ENCODE data around the gene OPA1. TPM values are rescaled to one million over a fixed set of nuclear protein-coding genes. Genes with fewer than 3 reads are reported as not detected.

Gene OPA1
- total RNA-seq, 1 experiment from 2014 or later = 72.0 TPM

- CTCF ChIA-PET = interaction anchor here (1.9 kb wide), 1 partner anchor 756 kb away, joined by 6 read pairs; no protein-coding TSS in a partner anchor
- H3K9ac ChIP-seq (ENCODE audit: low read length) = no peak overlapping the region
- no peaks in the 10 kb centered on the region for H3K36me3 ChIP-seq (ENCODE audit: control insufficient read depth in 1 of 2, insufficient read depth in 2 of 2, low read length in 2 of 2)
- no peak overlapping the region for H3K4me3 ChIP-seq (replicated peaks in 1 of 2; ENCODE audit: low read depth in 1 of 2, low read length in 2 of 2)
- TF ChIP-seq EGR1 (IDR thresholded peaks at IDR 0.05; ENCODE audit: low read depth) = no peak
- no peak for TF ChIP-seq CEBPB (IDR thresholded peaks at IDR 0.05; ENCODE audit: low read depth)
- no peak for TF ChIP-seq YY1 (IDR thresholded peaks at IDR 0.05; ENCODE audit: extremely low read depth, insufficient replicate concordance, low read depth, low read length)
- TF ChIP-seq POLR2AphosphoS5 (IDR thresholded peaks at IDR 0.05; ENCODE audit: low read depth, low read length) = no peak
- no peak for TF ChIP-seq ELF1 (IDR thresholded peaks at IDR 0.05; ENCODE audit: borderline replicate concordance, low read depth)
- no peak for TF ChIP-seq SRF (IDR thresholded peaks at IDR 0.05; ENCODE audit: low read depth)
- no peak for TF ChIP-seq RAD21 (IDR thresholded peaks at IDR 0.05; ENCODE audit: low read depth)
- no peak for TF ChIP-seq EZH2phosphoT487 (IDR thresholded peaks at IDR 0.05; ENCODE audit: borderline replicate concordance)
- TF ChIP-seq POLR2A (IDR thresholded peaks at IDR 0.05; ENCODE audit: borderline replicate concordance, extremely low read depth, insufficient read depth, insufficient read length) = no peak
- TF ChIP-seq JUND (IDR thresholded peaks at IDR 0.05) = no peak
- no peak for TF ChIP-seq CBX3 (IDR thresholded peaks at IDR 0.05; ENCODE audit: low read depth)
- TF ChIP-seq EZH2 (IDR thresholded peaks at IDR 0.05) = no peak
- no peak for TF ChIP-seq SP1 (IDR thresholded peaks at IDR 0.05; ENCODE audit: low read depth)
- TF ChIP-seq ATF3 (IDR thresholded peaks at IDR 0.05) = no peak
- TF ChIP-seq REST (IDR thresholded peaks at IDR 0.05; ENCODE audit: low read depth) = no peak
- no peak for TF ChIP-seq MAX (IDR thresholded peaks at IDR 0.05)
- TF ChIP-seq ZNF274 (IDR thresholded peaks at IDR 0.05; ENCODE audit: low read depth, low read length) = no peak
- no peak for TF ChIP-seq ZFX (IDR thresholded peaks at IDR 0.05)
- TF ChIP-seq CTCF (IDR thresholded peaks at IDR 0.05 in 2 of 3, conservative IDR thresholded peaks at IDR 0.05 in 1 of 3; ENCODE audit: borderline replicate concordance in 1 of 3, insufficient read depth in 1 of 3, low read depth in 2 of 3, low read length in 2 of 3) = no peak
- no TSS peak for BruUV-seq (replicated peaks)
- no peak overlapping the region for H2AFZ ChIP-seq (ENCODE audit: low read depth, low read length, poor library complexity, severe bottlenecking)
- H4K20me1 ChIP-seq (ENCODE audit: insufficient read depth) = no peaks in the 10 kb centered on the region
- H3K4me2 ChIP-seq (ENCODE audit: low read length) = no peak overlapping the region
- intact Hi-C loops (cut with micrococcal nuclease) = no loop called here
- H3K79me2 ChIP-seq (ENCODE audit: insufficient read depth, low read length) = no peaks in the 10 kb centered on the region
- ATAC-seq (no peak), DNase-seq (ENCODE audit: low read depth, low spot score) (no peak)
- H3K4me1 ChIP-seq (ENCODE audit: control insufficient read depth in 1 of 2, insufficient read depth in 2 of 2, low read length in 2 of 2) = peaks cover 0 to 2% of the 10 kb centered on the region in 2 experiments; a peak in 1 of 4 replicates
- no peaks in the 10 kb centered on the region for H3K9me3 ChIP-seq (ENCODE audit: control insufficient read depth in 1 of 2, insufficient read depth in 1 of 2, low read depth in 1 of 2, low read length in 2 of 2)
- H3K9me2 ChIP-seq (ENCODE audit: insufficient read depth) = no peaks in the 10 kb centered on the region
- peaks cover 19% of the 10 kb centered on the region; the same call in 1 of the 2 replicates for H3K27me3 ChIP-seq (ENCODE audit: insufficient read depth, low read length)
- RAD21 ChIA-PET (ENCODE audit: low non-redundant PET in 1 of 2, low total read pairs in 2 of 2, uncharacterized antibody in 2 of 2, unreplicated experiment in 2 of 2) = no interaction called here
- no peak overlapping the region for H3K27ac ChIP-seq (ENCODE audit: low read depth, low read length)
- POLR2A ChIA-PET = no interaction called here
Measured at GRCh38 chr3:193569119-193569518, 23.9 kb upstream of the OPA1 start.

Measured in HCT116 (cell line).